ENCODE data around the gene LYPD1.

DNA sequence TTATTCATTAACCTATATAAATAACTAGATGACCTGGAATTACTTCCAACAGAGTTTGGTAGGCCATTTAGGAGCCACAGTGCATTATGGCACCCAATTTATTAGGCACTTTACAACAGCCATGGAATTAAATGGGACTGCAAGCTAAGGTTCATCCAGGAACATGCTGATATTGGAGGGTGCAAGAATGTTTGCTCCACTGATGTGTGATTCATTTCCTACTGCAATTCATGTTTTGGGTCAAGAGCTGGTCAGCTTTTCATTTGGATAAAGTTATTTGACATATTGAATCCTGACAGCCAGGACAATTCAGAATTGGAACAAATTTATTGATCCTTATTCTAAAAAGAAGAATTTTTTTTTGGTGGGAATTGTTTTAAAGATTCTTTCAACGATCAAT, 11.8 kb upstream of the LYPD1 start:
- TF ChIP-seq, protein P1, sequence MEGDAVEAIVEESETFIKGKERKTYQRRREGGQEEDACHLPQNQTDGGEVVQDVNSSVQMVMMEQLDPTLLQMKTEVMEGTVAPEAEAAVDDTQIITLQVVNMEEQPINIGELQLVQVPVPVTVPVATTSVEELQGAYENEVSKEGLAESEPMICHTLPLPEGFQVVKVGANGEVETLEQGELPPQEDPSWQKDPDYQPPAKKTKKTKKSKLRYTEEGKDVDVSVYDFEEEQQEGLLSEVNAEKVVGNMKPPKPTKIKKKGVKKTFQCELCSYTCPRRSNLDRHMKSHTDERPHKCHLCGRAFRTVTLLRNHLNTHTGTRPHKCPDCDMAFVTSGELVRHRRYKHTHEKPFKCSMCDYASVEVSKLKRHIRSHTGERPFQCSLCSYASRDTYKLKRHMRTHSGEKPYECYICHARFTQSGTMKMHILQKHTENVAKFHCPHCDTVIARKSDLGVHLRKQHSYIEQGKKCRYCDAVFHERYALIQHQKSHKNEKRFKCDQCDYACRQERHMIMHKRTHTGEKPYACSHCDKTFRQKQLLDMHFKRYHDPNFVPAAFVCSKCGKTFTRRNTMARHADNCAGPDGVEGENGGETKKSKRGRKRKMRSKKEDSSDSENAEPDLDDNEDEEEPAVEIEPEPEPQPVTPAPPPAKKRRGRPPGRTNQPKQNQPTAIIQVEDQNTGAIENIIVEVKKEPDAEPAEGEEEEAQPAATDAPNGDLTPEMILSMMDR (conservative IDR thresholded peaks at IDR 0.05) = no peak
- no peak for TF ChIP-seq EZH2 (IDR thresholded peaks at IDR 0.05; ENCODE audit: low read depth)

Measured in PC-9 (cell line).